Spleen (tissue), 11 donors: ENCODE results near the gene PIK3R6. TPM values are rescaled to one million over a fixed set of nuclear protein-coding genes. Genes with fewer than 3 reads are reported as not detected.

Source experiments
- DNase-seq: peaks from one replicate; pipeline ENCODE4 v3.0.0-alpha.2; 2020
- H3K27ac ChIP-seq, 8 donors: fragments of 200-600 bp; sonication (generic) in 7 of 8; 1 replicate in 4 of 8; 2 replicates in 4 of 8; pipeline versions ENCODE4 v1.5.0 to v1.8.0; 2016 to 2021; ENCODE audit warnings: inconsistent platforms in 4 of 8, mild to moderate bottlenecking in 4 of 8, moderate library complexity in 1 of 8
- H3K27me3 ChIP-seq, 7 donors: fragments of 200-600 bp; sonication (generic) in 6 of 7; replicated peaks in 1 of 7; 1 replicate in 4 of 7; 2 replicates in 3 of 7; pipeline versions ENCODE4 v1.5.0 to v1.8.0; 2016 to 2021; ENCODE audit warnings: inconsistent platforms in 3 of 7, mild to moderate bottlenecking in 1 of 7
- H3K36me3 ChIP-seq, 6 donors: fragments of 200-600 bp; sonication (generic) in 5 of 6; 1 replicate in 4 of 6; 2 replicates in 2 of 6; pipeline versions ENCODE4 v1.5.0 to v1.8.0; 2016 to 2021; ENCODE audit warnings: inconsistent platforms in 2 of 6
- H3K4me1 ChIP-seq, 6 donors: fragments of 200-600 bp; sonication (generic) in 5 of 6; 1 replicate in 3 of 6; 2 replicates in 3 of 6; pipeline versions ENCODE4 v1.5.0 to v1.8.0; 2016 to 2021; ENCODE audit warnings: inconsistent platforms in 3 of 6
- H3K4me3 ChIP-seq, 8 donors: fragments of 200-600 bp; sonication (generic) in 7 of 8; 1 replicate in 4 of 8; 2 replicates in 4 of 8; pipeline versions ENCODE4 v1.5.0 to v1.8.0; 2016 to 2021; ENCODE audit warnings: inconsistent platforms in 4 of 8, mild to moderate bottlenecking in 4 of 8, moderate library complexity in 2 of 8
- H3K9me3 ChIP-seq, 8 donors: fragments of 200-600 bp; sonication (generic) in 7 of 8; 1 replicate in 4 of 8; 2 replicates in 4 of 8; pipeline versions ENCODE4 v1.5.0 to v1.8.0; 2016 to 2021; ENCODE audit warnings: inconsistent platforms in 4 of 8
- POLR2A ChIP-seq, 3 donors: fragments of 450-650 bp; IDR thresholded peaks; one replicate each; pipeline ENCODE4 v1.5.1; 2017; ENCODE audit warnings: antibody characterized with exemption in 3 of 3, mild to moderate bottlenecking in 1 of 3
- POLR2AphosphoS5 ChIP-seq, 3 donors: sonication (generic); formaldehyde crosslinking; IDR thresholded peaks; one replicate each; pipeline ENCODE4 v1.5.1; 2017; ENCODE audit warnings: antibody characterized with exemption in 3 of 3
- WGBS, 5 donors: extraction: QIAGEN DNeasy Blood & Tissue Kit in 3 of 5; methylation state at CpG; one replicate each; pipeline versions ENCODE4 v1.1.5 to v1.1.7; 2013 to 2018; 5-methylcytosine and 5-hydroxymethylcytosine counted together
- intact Hi-C: fragments of 100-400 bp; cut with DNase I; formaldehyde crosslinking; loops from one replicate; pipeline ENCODE4 v1.15.0; 2023; ENCODE audit warnings: low total_unique reads
- polyA plus RNA-seq, 3 donors: library from polyadenylated mRNA; stranded (reverse); fragments of 200-250 nt; gene quantifications; one replicate each; pipeline ENCODE4 v1.2.1, GENCODE V29; 2013
- total RNA-seq, 7 donors: library from RNA; depleted of rRNA in 3 of 7; stranded (reverse); fragments of >200 nt in 3 of 7; fragmentation: NEBNext Ultra II Directional in 4 of 7; extraction: Animal tissue kit (Norgen Biotek cat#: 25700) in 4 of 7; gene quantifications; one replicate each; pipeline versions ENCODE4 v1.1.0 to v1.2.1, GENCODE V29; 2016 to 2021
- TF ChIP-seq, protein P1 (sequence below), 11 experiments: fragments of 200-600 bp in 7 of 11; fragments of 450-650 bp in 4 of 11; sonication (generic) in 4 of 11; IDR thresholded peaks in 8 of 11; conservative IDR thresholded peaks in 3 of 11; 1 replicate in 7 of 11; 2 replicates in 4 of 11; pipeline versions ENCODE4 v1.4.0 to v1.8.0; 2016 to 2021; ENCODE audit warnings: antibody characterized with exemption in 11 of 11, inconsistent platforms in 4 of 11, mild to moderate bottlenecking in 1 of 11
- donor health status: healthy with polysubstance abuse.
- donor health status: DM: no; HTN: no; CAD: no; lungs with moderate emphysema.
- donor health status: DM: no; HTN: no; CAD: no.
- donor health status: Bipolar disorder and iron deficiency.
- donor health status: healthy.
- donor health status: DM: no; HTN: no; CAD: no.
- donor health status: DM: yes; HTN: yes; CAD: no.

The PIK3R6 gene
- total and polyA plus RNA-seq, 10 donors, result 1.3 to 9.6 (median 6.5) TPM

- Histone ChIP-seq H3K27me3 (peaks cover 0 to 22% (median 0%) of the 10 kb centered on the region in 7 donors), H3K9me3 (no peaks in the 10 kb centered on the region), H3K36me3 (peaks cover 0 to 42% (median 0%) of the 10 kb centered on the region in 6 donors), H3K4me1 (no peaks in the 10 kb centered on the region), H3K27ac (no peak overlapping the region), H3K4me3 (no peak overlapping the region)
- DNase-seq, result no peak
- WGBS, 5 donors, result 81 to 94% (median 89%) methylated on average over 14 of the region's 14 CpGs
- intact Hi-C loops, result no loop called here
- TF ChIP-seq, protein P1, sequence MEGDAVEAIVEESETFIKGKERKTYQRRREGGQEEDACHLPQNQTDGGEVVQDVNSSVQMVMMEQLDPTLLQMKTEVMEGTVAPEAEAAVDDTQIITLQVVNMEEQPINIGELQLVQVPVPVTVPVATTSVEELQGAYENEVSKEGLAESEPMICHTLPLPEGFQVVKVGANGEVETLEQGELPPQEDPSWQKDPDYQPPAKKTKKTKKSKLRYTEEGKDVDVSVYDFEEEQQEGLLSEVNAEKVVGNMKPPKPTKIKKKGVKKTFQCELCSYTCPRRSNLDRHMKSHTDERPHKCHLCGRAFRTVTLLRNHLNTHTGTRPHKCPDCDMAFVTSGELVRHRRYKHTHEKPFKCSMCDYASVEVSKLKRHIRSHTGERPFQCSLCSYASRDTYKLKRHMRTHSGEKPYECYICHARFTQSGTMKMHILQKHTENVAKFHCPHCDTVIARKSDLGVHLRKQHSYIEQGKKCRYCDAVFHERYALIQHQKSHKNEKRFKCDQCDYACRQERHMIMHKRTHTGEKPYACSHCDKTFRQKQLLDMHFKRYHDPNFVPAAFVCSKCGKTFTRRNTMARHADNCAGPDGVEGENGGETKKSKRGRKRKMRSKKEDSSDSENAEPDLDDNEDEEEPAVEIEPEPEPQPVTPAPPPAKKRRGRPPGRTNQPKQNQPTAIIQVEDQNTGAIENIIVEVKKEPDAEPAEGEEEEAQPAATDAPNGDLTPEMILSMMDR (IDR thresholded peaks at IDR 0.05 in 8 of 11, conservative IDR thresholded peaks at IDR 0.05 in 3 of 11), result no peak
- TF ChIP-seq POLR2AphosphoS5 (IDR thresholded peaks at IDR 0.05) (no peak), POLR2A (IDR thresholded peaks at IDR 0.05) (no peak)
These were observed 32.4 kb downstream of the PIK3R6 start for GRCh38 chr17:8835106-8835505.

DNA sequence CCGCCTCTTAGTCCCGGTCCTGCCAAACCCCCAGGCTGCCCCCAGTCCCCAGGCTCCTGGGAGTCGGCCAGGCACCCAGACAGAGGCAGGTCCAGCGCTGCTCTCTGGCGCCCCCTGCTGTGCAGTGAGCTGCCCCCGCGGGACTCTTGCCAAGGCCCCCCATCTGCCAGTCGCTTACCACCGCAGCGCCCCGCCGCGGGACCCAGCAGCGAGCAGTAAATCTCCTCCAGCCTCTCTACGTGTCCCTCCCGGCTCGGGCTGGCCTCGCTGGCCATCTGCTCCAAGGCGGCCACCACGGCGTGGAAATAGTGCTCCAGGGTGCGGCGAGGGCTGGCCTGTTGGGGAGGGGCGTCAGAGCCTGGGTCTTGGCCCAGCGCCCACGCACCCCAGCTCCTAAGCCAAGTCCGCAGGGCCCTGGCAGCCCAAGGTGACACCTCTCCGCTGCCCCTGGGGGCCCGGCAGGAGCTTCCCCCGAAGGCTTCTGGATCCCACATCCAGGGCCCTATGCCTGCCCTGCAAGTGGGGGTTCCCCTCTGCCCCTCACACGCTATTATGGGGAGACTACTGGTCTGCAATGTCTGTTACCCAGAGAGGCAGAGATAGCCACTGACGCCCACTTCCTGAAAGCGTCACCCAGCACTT is 34.6 kb downstream of the PIK3R6 start:
- TF ChIP-seq POLR2AphosphoS5 (IDR thresholded peaks at IDR 0.05), result no peak
- TF ChIP-seq, protein P1 (IDR thresholded peaks at IDR 0.05 in 8 of 11, conservative IDR thresholded peaks at IDR 0.05 in 3 of 11), result peak in 6 of 11 experiments; percentile 39 to 57 (median 53)
- no peak for TF ChIP-seq POLR2A (IDR thresholded peaks at IDR 0.05)
- Histone ChIP-seq H3K27ac (no peak overlapping the region), H3K9me3 (no peaks in the 10 kb centered on the region), H3K27me3 (peaks cover 0 to 27% (median 0%) of the 10 kb centered on the region in 7 donors), H3K36me3 (peaks cover 0 to 34% (median 0%) of the 10 kb centered on the region in 6 donors), H3K4me3 (no peak overlapping the region), H3K4me1 (no peaks in the 10 kb centered on the region)
- intact Hi-C loops, result no loop called here
- WGBS, 5 donors, result 71 to 79% (median 76%) methylated on average over 22 to 33 of the region's 33 CpGs
- peak; percentile 83 for DNase-seq

DNA sequence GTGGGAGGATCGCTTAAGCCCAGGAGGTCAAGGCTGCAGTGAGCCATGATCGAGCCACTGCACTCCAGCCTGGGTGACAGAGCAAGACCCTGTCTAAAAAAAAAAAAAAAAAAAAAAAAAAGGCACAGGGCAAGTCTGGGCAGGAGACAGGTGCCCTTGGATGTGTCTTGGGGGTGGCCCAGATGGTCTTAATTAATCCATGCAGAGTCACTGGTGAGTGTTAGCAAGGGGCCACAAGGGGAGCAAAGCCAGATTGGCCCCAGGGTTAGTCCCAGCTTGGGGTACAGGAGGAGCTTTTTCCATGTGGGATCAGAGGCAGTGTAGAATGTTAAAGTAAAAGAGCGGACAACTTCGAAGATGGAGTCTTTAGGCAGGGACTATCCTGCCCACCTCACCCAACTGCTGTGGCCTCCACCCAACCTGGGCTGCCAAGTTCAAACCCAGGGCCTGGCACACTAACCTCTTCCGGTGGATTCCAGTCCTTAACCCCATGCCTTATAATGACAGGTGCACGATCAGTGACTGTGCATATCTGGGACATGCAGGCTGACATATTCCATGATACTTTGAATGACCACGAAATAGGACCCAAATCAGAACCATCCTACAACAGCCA is 36.1 kb downstream of the PIK3R6 start:
- peaks cover 0 to 22% (median 0%) of the 10 kb centered on the region in 7 donors for H3K27me3 ChIP-seq
- intact Hi-C loops, result no loop called here
- H3K36me3 ChIP-seq, result peaks cover 0 to 27% (median 0%) of the 10 kb centered on the region in 6 donors
- no peak overlapping the region for H3K4me3 ChIP-seq
- peaks cover 0 to 4% (median 0%) of the 10 kb centered on the region in 6 donors for H3K4me1 ChIP-seq
- 87 to 94% (median 88%) methylated on average over 7 of the region's 7 CpGs for WGBS, 5 donors
- no peaks in the 10 kb centered on the region for H3K9me3 ChIP-seq
- DNase-seq, result no peak
- TF ChIP-seq POLR2AphosphoS5 (IDR thresholded peaks at IDR 0.05) (no peak), POLR2A (IDR thresholded peaks at IDR 0.05) (no peak)
- TF ChIP-seq, protein P1 (IDR thresholded peaks at IDR 0.05 in 8 of 11, conservative IDR thresholded peaks at IDR 0.05 in 3 of 11), result no peak
- no peak overlapping the region for H3K27ac ChIP-seq

DNA sequence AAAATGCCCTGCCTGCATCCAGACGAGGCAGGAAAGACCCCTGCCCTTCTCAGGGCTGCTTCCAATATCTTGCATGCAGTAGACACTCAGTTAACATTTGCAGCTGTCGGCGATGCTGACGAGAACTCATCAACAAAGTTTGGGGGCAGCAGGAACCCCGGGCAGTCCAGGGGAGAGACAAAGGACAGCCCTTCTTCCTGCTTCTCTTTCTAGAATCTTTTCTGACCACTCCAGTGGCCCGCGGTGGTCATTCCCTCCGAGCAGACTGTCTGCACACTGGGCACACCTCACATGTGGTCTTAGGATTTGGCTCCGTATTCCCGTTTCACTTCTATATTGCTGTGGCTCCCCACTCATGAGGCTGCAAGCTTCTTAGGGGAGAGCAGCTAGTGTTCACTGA is 37.3 kb downstream of the PIK3R6 start:
- Histone ChIP-seq H3K36me3 (peaks cover 0 to 15% (median 0%) of the 10 kb centered on the region in 6 donors), H3K27me3 (peaks cover 0 to 22% (median 0%) of the 10 kb centered on the region in 7 donors), H3K4me1 (peaks cover 0 to 4% (median 0%) of the 10 kb centered on the region in 6 donors), H3K4me3 (no peak overlapping the region), H3K9me3 (peaks cover 0 to 2% (median under 1%) of the 10 kb centered on the region in 8 donors), H3K27ac (no peak overlapping the region)
- no peak for TF ChIP-seq POLR2A (IDR thresholded peaks at IDR 0.05)
- intact Hi-C loops, result no loop called here
- WGBS, 5 donors, result 85 to 92% (median 86%) methylated on average over 10 of the region's 10 CpGs
- DNase-seq, result no peak
